ENCODE measurements around the gene RUVBL2. TPM values are rescaled to one million over a fixed set of nuclear protein-coding genes. Genes with fewer than 3 reads are reported as not detected.
"Not testable (repeated sequence)": the region's sequence is repeated elsewhere in the genome, so short reads cannot be mapped to it uniquely, and the experiment has no call there.

The RUVBL2 gene
- total RNA-seq, 6 experiments from 2014 or later = 131 to 161 (median 159) TPM

GRCh38 chr19:49031642-49032301 lies 38.1 kb downstream of the RUVBL2 start, which contains the start of gene CGB2:
Gene CGB2 (plus strand): TSS chr19:49031890. CDS start chr19:49032096, 206 bp downstream.
- DNase-seq; H3K36me3 Mint-ChIP-seq (ENCODE audit: low read depth); H3K4me3 Mint-ChIP-seq; H3K27me3 Mint-ChIP-seq (ENCODE audit: insufficient read depth); H3K27ac Mint-ChIP-seq; H3K9me3 Mint-ChIP-seq: not testable (repeated sequence)
- peaks cover 15% of the 10 kb centered on the region for H3K4me1 Mint-ChIP-seq (ENCODE audit: low read depth)
- TF ChIP-seq CTCF (IDR thresholded peaks at IDR 0.05) = peak; percentile 70

DNA sequence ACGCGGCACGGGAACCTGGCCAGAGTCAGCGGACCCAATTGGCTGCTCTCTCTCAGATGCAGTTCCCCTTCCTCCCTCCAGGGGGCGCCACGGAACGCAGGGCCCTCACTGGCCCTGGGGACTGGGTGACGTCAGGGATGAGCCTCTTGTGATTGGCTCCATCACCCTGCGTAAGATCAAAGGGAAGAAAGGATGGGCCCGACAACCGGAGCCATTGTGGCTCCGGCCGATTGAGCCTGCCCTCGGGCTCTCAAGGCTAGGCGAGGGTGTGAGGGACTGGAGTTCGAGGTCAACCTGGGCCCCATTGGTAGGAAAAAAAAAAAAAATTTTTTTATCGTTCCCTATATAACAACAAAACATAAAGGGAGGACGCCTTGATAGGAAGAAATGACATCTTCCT lies 43.1 kb downstream of the RUVBL2 start, which contains the start of gene CGB1:
TSS of gene CGB1 (minus strand) at position 81 of the 400 bp plus-strand sequence. CDS start 184 bp downstream, outside the sequence.
- H3K36me3 Mint-ChIP-seq (ENCODE audit: low read depth); H3K4me3 Mint-ChIP-seq; H3K27ac Mint-ChIP-seq; H3K9me3 Mint-ChIP-seq; H3K27me3 Mint-ChIP-seq (ENCODE audit: insufficient read depth); DNase-seq: not testable (repeated sequence)
- peak; percentile 72 for TF ChIP-seq CTCF (IDR thresholded peaks at IDR 0.05)
- peaks cover 17% of the 10 kb centered on the region for H3K4me1 Mint-ChIP-seq (ENCODE audit: low read depth)

- H3K27me3 Mint-ChIP-seq (ENCODE audit: insufficient read depth); H3K36me3 Mint-ChIP-seq (ENCODE audit: low read depth); H3K4me3 Mint-ChIP-seq; DNase-seq; H3K9me3 Mint-ChIP-seq: not testable (repeated sequence)
- Mint-ChIP-seq H3K27ac (peak overlapping the region; percentile 97; the same call in 1 of the 2 replicates), H3K4me1 (ENCODE audit: low read depth) (peaks cover 30% of the 10 kb centered on the region)
These were observed 44.4 kb downstream of the RUVBL2 start for GRCh38 chr19:49038111-49038510.

DNA sequence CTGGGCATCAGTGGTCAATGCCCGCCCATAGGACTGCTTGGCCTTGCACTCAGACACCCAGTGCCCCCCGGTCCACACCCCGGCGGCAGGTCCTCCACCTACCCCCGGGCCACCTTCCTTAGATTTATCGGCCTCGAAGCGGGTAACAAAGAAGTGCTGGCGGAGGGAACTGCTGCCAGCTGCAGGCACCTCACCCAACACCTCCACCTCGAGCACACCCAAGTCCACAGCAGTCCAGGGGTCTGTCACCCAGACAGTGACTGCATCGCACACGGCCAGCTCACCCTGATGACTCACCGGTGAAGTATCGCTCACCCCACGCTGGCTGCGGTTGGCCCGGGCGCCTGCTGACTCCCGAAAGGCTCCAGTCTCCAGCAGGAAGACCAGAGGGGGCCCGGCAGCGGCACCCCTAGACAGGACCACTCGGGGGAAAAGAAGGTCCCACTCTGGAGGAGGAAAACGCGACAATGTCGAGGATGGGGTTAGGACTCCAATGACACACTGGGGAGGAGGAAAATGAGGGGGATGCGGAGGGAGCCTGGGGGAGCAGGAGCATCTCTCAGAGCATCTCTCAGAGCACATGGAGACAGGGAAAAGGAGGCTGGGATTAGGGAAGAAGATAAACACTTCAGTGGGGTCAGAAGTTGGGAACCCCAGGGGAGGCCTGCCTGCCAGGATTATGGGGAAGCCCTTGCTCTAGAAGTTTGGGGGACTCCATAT lies 45.0 kb downstream of the RUVBL2 start:
- Mint-ChIP-seq H3K4me3 (peak overlapping the region; percentile 78), H3K27ac (peak overlapping the region; percentile 97), H3K4me1 (ENCODE audit: low read depth) (peaks cover 31% of the 10 kb centered on the region)
- not testable (repeated sequence) for H3K36me3 Mint-ChIP-seq (ENCODE audit: low read depth); H3K9me3 Mint-ChIP-seq; H3K27me3 Mint-ChIP-seq (ENCODE audit: insufficient read depth)
- peak; percentile 70 for DNase-seq

- peaks cover 31% of the 10 kb centered on the region for H3K4me1 Mint-ChIP-seq (ENCODE audit: low read depth)
- not testable (repeated sequence) for DNase-seq; H3K27ac Mint-ChIP-seq; H3K9me3 Mint-ChIP-seq; H3K36me3 Mint-ChIP-seq (ENCODE audit: low read depth); H3K4me3 Mint-ChIP-seq; H3K27me3 Mint-ChIP-seq (ENCODE audit: insufficient read depth)
These were observed 46.0 kb downstream of the RUVBL2 start for GRCh38 chr19:49039736-49040135.

DNA sequence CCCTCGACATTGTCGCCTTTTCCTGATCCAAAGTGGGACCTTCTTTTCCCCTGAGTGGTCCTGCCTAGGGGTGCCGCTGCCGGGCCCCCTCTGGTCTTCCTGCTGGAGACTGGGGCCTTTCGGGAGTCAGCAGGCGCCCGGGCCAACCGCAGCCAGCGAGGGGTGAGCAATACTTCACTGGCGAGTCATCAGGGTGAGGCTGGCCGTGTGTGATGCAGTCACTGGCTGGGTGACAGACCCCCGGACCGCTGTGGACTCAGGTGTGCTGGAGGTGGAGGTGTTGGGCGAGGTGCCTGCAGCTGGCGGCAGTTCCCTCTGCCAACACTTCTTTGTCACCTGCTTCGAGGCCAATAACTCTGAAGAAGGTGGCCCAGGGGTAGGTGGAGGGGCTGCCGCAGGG lies 48.5 kb downstream of the RUVBL2 start:
- TF ChIP-seq CTCF (IDR thresholded peaks at IDR 0.05) = no peak
- Mint-ChIP-seq H3K27me3 (ENCODE audit: insufficient read depth) (peaks cover 7% of the 10 kb centered on the region), H3K9me3 (no peaks in the 10 kb centered on the region), H3K27ac (peak overlapping the region; percentile 78), H3K4me3 (peak overlapping the region; percentile 52; the same call in 1 of the 2 replicates), H3K4me1 (ENCODE audit: low read depth) (peaks cover 31% of the 10 kb centered on the region), H3K36me3 (ENCODE audit: low read depth) (no peaks in the 10 kb centered on the region)
- no peak for DNase-seq

- H3K36me3 Mint-ChIP-seq (ENCODE audit: low read depth); H3K27me3 Mint-ChIP-seq (ENCODE audit: insufficient read depth); H3K9me3 Mint-ChIP-seq; H3K27ac Mint-ChIP-seq; H3K4me3 Mint-ChIP-seq; DNase-seq: not testable (repeated sequence)
- H3K4me1 Mint-ChIP-seq (ENCODE audit: low read depth) = peaks cover 31% of the 10 kb centered on the region
These were observed 49.0 kb downstream of the RUVBL2 start for GRCh38 chr19:49042666-49043065.

- H3K27me3 Mint-ChIP-seq (ENCODE audit: insufficient read depth); DNase-seq; H3K36me3 Mint-ChIP-seq (ENCODE audit: low read depth); H3K27ac Mint-ChIP-seq; H3K9me3 Mint-ChIP-seq; H3K4me3 Mint-ChIP-seq: not testable (repeated sequence)
- H3K4me1 Mint-ChIP-seq (ENCODE audit: low read depth) = peaks cover 23% of the 10 kb centered on the region
These were observed 49.9 kb downstream of the RUVBL2 start, which contains the start of gene CGB5 for GRCh38 chr19:49043548-49043947. Gene CGB5 (plus strand): TSS chr19:49043848. CDS start chr19:49044210, 362 bp downstream.

GRCh38 chr19:49049011-49049410 lies 55.3 kb downstream of the RUVBL2 start, which contains the start of gene CGB8:
Gene CGB8 (minus strand): TSS chr19:49049111. CDS start chr19:49048739, 372 bp downstream.
- H3K4me3 Mint-ChIP-seq = not testable (repeated sequence)
- H3K4me1 Mint-ChIP-seq (ENCODE audit: low read depth) = peaks cover 19% of the 10 kb centered on the region

DNA sequence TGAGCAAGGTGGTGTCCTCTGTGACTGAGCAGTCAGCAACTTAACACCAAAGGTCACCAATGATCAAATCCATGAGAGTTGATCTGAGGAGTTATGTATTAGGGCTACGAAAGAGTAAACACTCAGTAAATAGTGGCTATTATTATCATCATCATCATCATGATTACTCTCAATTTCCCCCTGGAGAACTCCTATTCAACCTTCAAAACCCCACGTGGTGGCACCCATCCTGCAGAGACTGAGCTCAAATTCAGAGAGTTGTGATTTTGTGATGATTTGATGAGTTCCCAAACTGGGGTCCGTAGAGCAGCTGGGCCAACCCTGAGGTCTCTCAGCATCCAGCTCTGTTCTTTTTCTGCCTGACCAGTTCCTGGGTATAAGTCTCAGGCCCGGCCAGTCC lies 56.1 kb downstream of the RUVBL2 start:
- H3K27me3 Mint-ChIP-seq (ENCODE audit: insufficient read depth); H3K9me3 Mint-ChIP-seq; H3K36me3 Mint-ChIP-seq (ENCODE audit: low read depth); DNase-seq: not testable (repeated sequence)
- Mint-ChIP-seq H3K4me3 (peak overlapping the region; percentile 79; the same call in 1 of the 2 replicates), H3K4me1 (ENCODE audit: low read depth) (peaks cover 19% of the 10 kb centered on the region), H3K27ac (peak overlapping the region; percentile 98; the same call in 1 of the 2 replicates)

More at GRCh38 chr19:49049011-49049410, 55.3 kb downstream of the RUVBL2 start, which contains the start of gene CGB8:
- H3K27ac Mint-ChIP-seq = peak within 1 kb of the TSS; percentile 98; the same call in 1 of the 2 replicates
- not testable (repeated sequence) for DNase-seq; H3K9me3 Mint-ChIP-seq; H3K27me3 Mint-ChIP-seq (ENCODE audit: insufficient read depth); H3K36me3 Mint-ChIP-seq (ENCODE audit: low read depth)
